ENCODE measurements around the gene PPP1CB.
"Not testable (repeated sequence)": the region's sequence is repeated elsewhere in the genome, so short reads cannot be mapped to it uniquely, and the experiment has no call there.

The PPP1CB gene

DNA sequence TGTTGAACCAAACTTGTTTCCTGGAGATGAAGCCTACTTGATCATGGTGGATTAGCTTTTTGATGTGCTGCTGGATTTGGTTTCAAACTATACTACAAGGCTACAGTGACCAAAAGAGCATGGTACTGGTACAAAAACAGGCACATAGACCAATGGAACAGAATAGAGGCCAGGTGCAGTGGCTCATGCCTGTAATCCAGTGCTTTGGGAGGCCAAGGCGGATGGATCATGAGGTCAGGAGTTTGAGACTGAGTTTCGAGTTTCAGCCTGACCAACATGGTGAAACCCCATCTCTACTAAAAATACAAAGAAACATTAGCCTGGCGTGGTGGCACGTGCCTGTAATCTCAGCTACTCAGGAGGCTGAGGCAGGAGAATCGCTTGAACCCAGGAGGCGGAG, 9.0 kb upstream of the PPP1CB start:
- not testable (repeated sequence) for H4K12ac ChIP-seq (ENCODE audit: low read depth, low read length); H2BK5ac ChIP-seq (ENCODE audit: low read depth, low read length, poor library complexity); H3K36me3 ChIP-seq (ENCODE audit: control insufficient read depth in 1 of 2, insufficient read depth in 2 of 2, low read length in 2 of 2); H2AK5ac ChIP-seq (ENCODE audit: low read length); DNase-seq; H2BK120ac ChIP-seq (ENCODE audit: insufficient read depth, low read length, poor library complexity); H3K18ac ChIP-seq (ENCODE audit: low read length); H3K27ac ChIP-seq (ENCODE audit: low read depth, low read length); H3K79me1 ChIP-seq (ENCODE audit: low read length); H3K4me2 ChIP-seq (ENCODE audit: low read length); H3K4ac ChIP-seq (ENCODE audit: low read depth, low read length); H3K9ac ChIP-seq (ENCODE audit: low read length); H2BK12ac ChIP-seq (ENCODE audit: low read length); H4K8ac ChIP-seq (ENCODE audit: low read depth, low read length); H3K14ac ChIP-seq (ENCODE audit: low read length); H3K79me2 ChIP-seq (ENCODE audit: control insufficient read depth, insufficient read depth, low read length, poor library complexity); H4K91ac ChIP-seq (ENCODE audit: low read depth, low read length); H3K23ac ChIP-seq (ENCODE audit: low read length); H3K27me3 ChIP-seq (ENCODE audit: insufficient read depth, low read length); H2AFZ ChIP-seq (ENCODE audit: insufficient read depth, low read length, poor library complexity); H3K4me3 ChIP-seq (ENCODE audit: low read depth, low read length); H3K9me3 ChIP-seq (ENCODE audit: insufficient read depth, low read depth, low read length); H3K4me1 ChIP-seq (ENCODE audit: control insufficient read depth in 1 of 2, insufficient read depth in 2 of 2, low read length in 2 of 2)
- no CpG with 5 or more reads among the region's 6 CpGs for WGBS (ENCODE audit: extremely low coverage, insufficient coverage, insufficient read length)

DNA sequence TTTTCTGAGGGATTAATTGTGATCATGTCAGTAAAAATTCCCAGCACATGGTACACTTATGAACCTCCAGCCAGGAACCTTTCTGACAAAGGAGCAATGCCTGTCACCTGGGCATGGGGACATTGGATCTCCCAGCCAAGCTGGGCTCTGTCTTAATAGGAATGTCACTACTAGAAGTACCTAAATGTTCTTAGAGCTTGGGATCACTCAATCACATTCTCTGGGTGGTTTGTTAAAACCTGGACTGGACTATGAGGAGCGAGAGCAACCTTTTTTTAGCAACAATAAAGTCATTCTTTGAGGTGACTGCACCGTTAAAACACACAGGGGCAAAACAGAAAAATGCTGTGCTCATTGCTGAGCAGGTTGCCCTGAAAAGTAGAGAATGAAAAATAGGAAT, 6.4 kb upstream of the PPP1CB start:
- Histone ChIP-seq H2BK12ac (ENCODE audit: low read length) (no peak overlapping the region), H3K18ac (ENCODE audit: low read length) (no peak overlapping the region), H3K23ac (ENCODE audit: low read length) (no peak overlapping the region), H3K4ac (ENCODE audit: low read depth, low read length) (no peak overlapping the region), H3K27ac (ENCODE audit: low read depth, low read length) (no peak overlapping the region), H4K91ac (ENCODE audit: low read depth, low read length) (no peak overlapping the region), H2AFZ (ENCODE audit: insufficient read depth, low read length, poor library complexity) (no peak overlapping the region), H3K4me3 (ENCODE audit: low read depth, low read length) (no peak overlapping the region), H3K27me3 (ENCODE audit: insufficient read depth, low read length) (no peaks in the 10 kb centered on the region), H3K14ac (ENCODE audit: low read length) (no peak overlapping the region), H4K12ac (ENCODE audit: low read depth, low read length) (no peak overlapping the region), H2BK120ac (ENCODE audit: insufficient read depth, low read length, poor library complexity) (no peak overlapping the region), H3K79me1 (ENCODE audit: low read length) (peaks cover 2% of the 10 kb centered on the region), H3K79me2 (ENCODE audit: control insufficient read depth, insufficient read depth, low read length, poor library complexity) (no peaks in the 10 kb centered on the region), H4K8ac (ENCODE audit: low read depth, low read length) (no peak overlapping the region), H2BK5ac (ENCODE audit: low read depth, low read length, poor library complexity) (no peak overlapping the region), H3K9me3 (ENCODE audit: insufficient read depth, low read depth, low read length) (no peaks in the 10 kb centered on the region), H3K4me1 (ENCODE audit: control insufficient read depth in 1 of 2, insufficient read depth in 2 of 2, low read length in 2 of 2) (no peaks in the 10 kb centered on the region), H3K9ac (ENCODE audit: low read length) (no peak overlapping the region), H2AK5ac (ENCODE audit: low read length) (no peak overlapping the region), H3K36me3 (ENCODE audit: control insufficient read depth in 1 of 2, insufficient read depth in 2 of 2, low read length in 2 of 2) (no peaks in the 10 kb centered on the region), H3K4me2 (ENCODE audit: low read length) (no peak overlapping the region)
- no CpG with 5 or more reads among the region's 2 CpGs for WGBS (ENCODE audit: extremely low coverage, insufficient coverage, insufficient read length)
- no peak for DNase-seq

DNA sequence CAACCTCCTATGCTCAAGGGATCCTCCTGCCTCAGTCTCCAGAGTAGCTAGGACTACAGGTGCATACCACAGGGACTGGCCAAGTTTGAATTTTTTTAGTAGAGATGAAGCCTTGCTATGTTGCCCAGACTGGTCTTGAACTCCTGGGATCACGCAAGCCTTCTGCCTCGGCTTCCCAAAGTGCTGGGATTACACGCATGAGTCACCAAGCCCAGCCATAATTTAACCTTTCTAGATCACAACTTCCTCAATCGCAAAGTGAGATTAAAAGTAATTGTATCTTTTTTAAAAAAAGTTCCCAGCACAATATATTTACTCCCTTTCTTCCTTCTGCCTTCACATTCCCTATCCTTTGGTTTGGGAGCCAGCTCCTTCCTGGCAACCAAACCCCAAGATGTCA, 5.8 kb upstream of the PPP1CB start:
- H2BK12ac ChIP-seq (ENCODE audit: low read length) = no peak overlapping the region
- no peak overlapping the region for H4K12ac ChIP-seq (ENCODE audit: low read depth, low read length)
- H2BK120ac ChIP-seq (ENCODE audit: insufficient read depth, low read length, poor library complexity) = no peak overlapping the region
- H3K23ac ChIP-seq (ENCODE audit: low read length) = no peak overlapping the region
- H3K27ac ChIP-seq (ENCODE audit: low read depth, low read length) = no peak overlapping the region
- no peak overlapping the region for H4K8ac ChIP-seq (ENCODE audit: low read depth, low read length)
- no peaks in the 10 kb centered on the region for H3K27me3 ChIP-seq (ENCODE audit: insufficient read depth, low read length)
- DNase-seq = no peak
- no peak overlapping the region for H3K18ac ChIP-seq (ENCODE audit: low read length)
- H3K79me1 ChIP-seq (ENCODE audit: low read length) = peaks cover 6% of the 10 kb centered on the region
- H2AFZ ChIP-seq (ENCODE audit: insufficient read depth, low read length, poor library complexity) = no peak overlapping the region
- H3K9ac ChIP-seq (ENCODE audit: low read length) = no peak overlapping the region
- H3K79me2 ChIP-seq (ENCODE audit: control insufficient read depth, insufficient read depth, low read length, poor library complexity) = no peaks in the 10 kb centered on the region
- WGBS (ENCODE audit: extremely low coverage, insufficient coverage, insufficient read length) = no CpG with 5 or more reads among the region's 4 CpGs
- H2AK5ac ChIP-seq (ENCODE audit: low read length) = no peak overlapping the region
- no peak overlapping the region for H3K4me2 ChIP-seq (ENCODE audit: low read length)
- H3K14ac ChIP-seq (ENCODE audit: low read length) = no peak overlapping the region
- H3K4me1 ChIP-seq (ENCODE audit: control insufficient read depth in 1 of 2, insufficient read depth in 2 of 2, low read length in 2 of 2) = no peaks in the 10 kb centered on the region
- no peak overlapping the region for H3K4me3 ChIP-seq (ENCODE audit: low read depth, low read length)
- no peak overlapping the region for H4K91ac ChIP-seq (ENCODE audit: low read depth, low read length)
- H2BK5ac ChIP-seq (ENCODE audit: low read depth, low read length, poor library complexity) = no peak overlapping the region
- H3K36me3 ChIP-seq (ENCODE audit: control insufficient read depth in 1 of 2, insufficient read depth in 2 of 2, low read length in 2 of 2) = no peaks in the 10 kb centered on the region
- no peak overlapping the region for H3K4ac ChIP-seq (ENCODE audit: low read depth, low read length)
- H3K9me3 ChIP-seq (ENCODE audit: insufficient read depth, low read depth, low read length) = no peaks in the 10 kb centered on the region

DNA sequence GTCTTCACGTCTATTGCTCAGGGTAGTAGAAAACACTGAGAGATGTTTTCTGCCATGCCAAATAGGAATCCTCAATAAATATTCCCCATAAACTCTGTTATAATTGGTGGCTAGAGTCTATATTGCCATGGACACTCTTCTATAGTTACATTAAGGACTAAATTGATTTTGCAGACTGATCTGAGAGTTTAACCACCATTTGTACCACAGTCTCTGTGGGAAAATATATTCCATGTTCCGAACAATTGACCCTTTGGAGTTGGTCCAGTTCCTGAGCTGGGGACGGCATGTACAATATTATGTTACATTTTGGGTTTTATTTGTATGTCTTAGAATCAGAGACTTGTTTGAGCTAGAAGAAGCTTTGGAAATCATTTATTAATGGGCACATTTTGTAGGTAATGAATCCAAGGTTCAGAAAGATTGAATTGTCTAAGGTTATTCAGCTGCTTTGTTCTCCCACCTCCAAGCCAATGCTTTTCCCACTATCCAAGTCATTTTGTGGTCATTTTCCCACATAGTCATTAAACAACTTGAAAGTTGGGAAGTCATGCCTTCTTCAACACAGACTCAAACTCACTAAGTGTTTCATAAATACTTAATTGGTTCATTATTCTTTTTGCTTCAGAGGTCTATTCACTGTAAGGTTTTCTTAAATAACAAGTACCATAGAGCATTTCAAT, 5.1 kb upstream of the PPP1CB start:
- Histone ChIP-seq H3K4me1 (ENCODE audit: control insufficient read depth in 1 of 2, insufficient read depth in 2 of 2, low read length in 2 of 2) (no peaks in the 10 kb centered on the region), H3K27me3 (ENCODE audit: insufficient read depth, low read length) (no peaks in the 10 kb centered on the region), H3K4me2 (ENCODE audit: low read length) (no peak overlapping the region), H3K9ac (ENCODE audit: low read length) (no peak overlapping the region), H3K79me1 (ENCODE audit: low read length) (peaks cover 12% of the 10 kb centered on the region), H2BK5ac (ENCODE audit: low read depth, low read length, poor library complexity) (no peak overlapping the region), H4K12ac (ENCODE audit: low read depth, low read length) (no peak overlapping the region), H3K9me3 (ENCODE audit: insufficient read depth, low read depth, low read length) (no peaks in the 10 kb centered on the region), H3K4ac (ENCODE audit: low read depth, low read length) (no peak overlapping the region), H3K36me3 (ENCODE audit: control insufficient read depth in 1 of 2, insufficient read depth in 2 of 2, low read length in 2 of 2) (no peaks in the 10 kb centered on the region), H3K23ac (ENCODE audit: low read length) (no peak overlapping the region), H3K18ac (ENCODE audit: low read length) (no peak overlapping the region), H2BK12ac (ENCODE audit: low read length) (no peak overlapping the region), H4K91ac (ENCODE audit: low read depth, low read length) (no peak overlapping the region), H3K14ac (ENCODE audit: low read length) (no peak overlapping the region), H3K27ac (ENCODE audit: low read depth, low read length) (no peak overlapping the region), H2AK5ac (ENCODE audit: low read length) (no peak overlapping the region), H3K79me2 (ENCODE audit: control insufficient read depth, insufficient read depth, low read length, poor library complexity) (peaks cover 3% of the 10 kb centered on the region), H2BK120ac (ENCODE audit: insufficient read depth, low read length, poor library complexity) (no peak overlapping the region), H4K8ac (ENCODE audit: low read depth, low read length) (no peak overlapping the region), H3K4me3 (ENCODE audit: low read depth, low read length) (no peak overlapping the region), H2AFZ (ENCODE audit: insufficient read depth, low read length, poor library complexity) (no peak overlapping the region)
- no peak for DNase-seq
- whole genome bisulfite sequencing (ENCODE audit: extremely low coverage, insufficient coverage, insufficient read length) = no CpG with 5 or more reads among the region's 3 CpGs
